Gastroesophageal sphincter (tissue), 4 donors: Measurements from ENCODE around the gene TMPRSS9. TPM values are rescaled to one million over a fixed set of nuclear protein-coding genes. Genes with fewer than 3 reads are reported as not detected.

ENCODE experiments used
- ATAC-seq: fragments of 150-250 bp; one replicate; pipeline ENCODE4 v1.9.1; 2016; ENCODE audit warnings: mild to moderate bottlenecking, moderate library complexity
- H3K27ac ChIP-seq, 4 donors: fragments of 200-600 bp; sonication (generic) in 3 of 4; 1 replicate in 3 of 4; 2 replicates in 1 of 4; pipeline ENCODE4 v1.5.1; 2016 to 2019
- H3K27me3 ChIP-seq: fragments of 200-600 bp; sonication (generic); one replicate; pipeline ENCODE4 v1.5.1; 2019
- H3K36me3 ChIP-seq, 2 donors: fragments of 200-600 bp; sonication (generic); one replicate each; pipeline ENCODE4 v1.5.1; 2019; ENCODE audit warnings: control low read depth in 1 of 2
- H3K4me1 ChIP-seq, 3 donors: fragments of 200-600 bp; sonication (generic); 1 replicate in 2 of 3; 2 replicates in 1 of 3; pipeline ENCODE4 v1.5.1; 2016 to 2019; ENCODE audit warnings: control low read depth in 2 of 3
- H3K4me3 ChIP-seq, 2 donors: fragments of 200-600 bp; sonication (generic); one replicate each; pipeline ENCODE4 v1.5.1; 2019; ENCODE audit warnings: mild to moderate bottlenecking in 1 of 2, moderate library complexity in 1 of 2
- H3K9me3 ChIP-seq, 3 donors: fragments of 200-600 bp; sonication (generic); one replicate each; pipeline ENCODE4 v1.5.1; 2017 to 2019; ENCODE audit warnings: control low read depth in 2 of 3
- CTCF ChIP-seq, 4 experiments: fragments of 200-600 bp in 2 of 4; fragments of 450-650 bp in 2 of 4; sonication (generic) in 1 of 4; IDR thresholded peaks; one replicate each; pipeline ENCODE4 v1.5.1; 2017 to 2019; ENCODE audit warnings: antibody characterized with exemption in 4 of 4, mild to moderate bottlenecking in 2 of 4, moderate library complexity in 2 of 4
- EP300 ChIP-seq: sonication (generic); formaldehyde crosslinking; IDR thresholded peaks from one replicate; pipeline ENCODE4 v1.6.1; 2017; ENCODE audit warnings: antibody characterized with exemption, mild to moderate bottlenecking
- POLR2A ChIP-seq, 2 donors: fragments of 450-650 bp; IDR thresholded peaks; one replicate each; pipeline ENCODE4 v1.6.1; 2017; ENCODE audit warnings: antibody characterized with exemption in 2 of 2, mild to moderate bottlenecking in 2 of 2, moderate library complexity in 1 of 2
- POLR2AphosphoS5 ChIP-seq: sonication (generic); formaldehyde crosslinking; IDR thresholded peaks from one replicate; pipeline ENCODE4 v1.6.1; 2017; ENCODE audit warnings: antibody characterized with exemption
- WGBS, 2 donors: methylation state at CpG; one replicate each; pipeline ENCODE4 v1.1.5; 2018; ENCODE audit warnings: low coverage in 1 of 2; 5-methylcytosine and 5-hydroxymethylcytosine counted together
- total RNA-seq, 4 donors: library from RNA; depleted of rRNA; stranded (reverse); fragments of >200 nt; gene quantifications; one replicate each; pipeline ENCODE4 v1.1.0, GENCODE V29; 2016

Gene TMPRSS9
- total RNA-seq, 4 donors from 2014 or later: 0.54 TPM; not detected in 3

GRCh38 chr19:2441096-2441752 is 81.2 kb downstream of the TMPRSS9 start:
- Histone ChIP-seq H3K9me3 (no peaks in the 10 kb centered on the region), H3K27ac (no peak overlapping the region), H3K27me3 (no peaks in the 10 kb centered on the region), H3K4me1 (no peaks in the 10 kb centered on the region), H3K4me3 (no peak overlapping the region), H3K36me3 (peaks cover 0 to 64% of the 10 kb centered on the region in 2 donors)
- 67 to 100% methylated on average over 2 to 3 of the region's 26 CpGs for WGBS, 2 donors
- no peak for ATAC-seq
- TF ChIP-seq POLR2AphosphoS5 (no peak), CTCF (IDR thresholded peaks at IDR 0.05) (no peak), POLR2A (IDR thresholded peaks at IDR 0.05) (no peak), EP300 (no peak)

DNA sequence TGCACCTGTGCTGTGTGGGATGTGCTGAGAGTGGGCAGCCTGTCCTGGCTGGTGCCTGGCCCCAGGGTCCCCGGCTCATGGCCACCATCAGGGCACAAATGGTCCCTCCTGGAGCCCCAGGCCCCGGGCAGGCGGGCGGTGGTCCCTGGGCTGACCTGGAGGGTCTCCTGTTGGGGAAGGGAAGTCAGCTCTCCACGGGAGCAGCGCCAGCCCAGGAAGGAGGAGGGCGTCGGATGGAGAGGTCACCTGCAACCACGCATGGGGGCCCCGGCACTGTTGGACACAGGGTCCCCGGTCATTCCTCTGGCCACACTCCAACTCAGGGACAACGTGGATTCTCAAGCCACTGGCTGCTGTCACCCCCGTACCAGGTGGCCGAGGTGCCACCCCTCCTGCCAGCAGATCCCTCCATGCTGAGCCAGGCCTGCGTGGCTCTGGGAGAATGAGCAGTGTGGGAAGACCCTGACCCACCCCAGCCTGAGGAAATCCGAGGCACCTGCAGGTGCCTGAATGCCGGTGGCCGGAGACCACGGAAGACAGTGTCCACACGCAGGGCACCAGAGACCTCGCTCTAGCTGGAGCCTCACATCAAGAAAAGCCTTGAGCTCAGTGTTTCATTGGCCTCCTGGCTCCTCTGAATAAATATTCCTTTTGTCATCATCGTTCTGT is 83.2 kb downstream of the TMPRSS9 start:
- no peak for ATAC-seq
- H3K36me3 ChIP-seq: peaks cover 0 to 45% of the 10 kb centered on the region in 2 donors
- H3K27ac ChIP-seq: no peak overlapping the region
- no peaks in the 10 kb centered on the region for H3K9me3 ChIP-seq
- whole genome bisulfite sequencing, 2 donors: 96% methylated on average over 5 of the region's 22 CpGs; no CpG with 5 or more reads in 1 of the 2 donors
- TF ChIP-seq EP300 (no peak), CTCF (IDR thresholded peaks at IDR 0.05) (no peak), POLR2AphosphoS5 (no peak)
- no peak overlapping the region for H3K4me3 ChIP-seq
- H3K4me1 ChIP-seq: no peaks in the 10 kb centered on the region
- H3K27me3 ChIP-seq: no peaks in the 10 kb centered on the region

DNA sequence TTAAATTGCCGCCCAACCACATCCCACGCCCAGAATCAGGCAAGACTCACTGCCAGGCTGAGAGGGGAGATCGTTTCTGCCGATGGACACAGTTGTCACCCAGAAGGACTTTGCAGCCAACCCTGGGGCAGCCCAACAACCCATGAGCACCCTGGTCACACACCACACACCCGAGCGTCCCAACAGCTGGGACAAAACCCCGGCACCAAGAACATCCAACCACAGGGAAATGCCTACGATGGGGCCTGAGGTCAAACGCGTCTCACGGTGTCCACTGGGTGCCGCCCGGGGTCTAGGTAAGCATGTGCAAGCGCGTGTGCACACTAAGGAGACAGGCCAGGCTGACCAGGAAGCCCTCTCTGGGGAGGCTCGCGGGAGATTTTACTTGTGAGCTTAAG is 83.7 kb downstream of the TMPRSS9 start:
- Histone ChIP-seq H3K27ac (no peak overlapping the region), H3K9me3 (no peaks in the 10 kb centered on the region), H3K36me3 (peaks cover 0 to 42% of the 10 kb centered on the region in 2 donors), H3K4me1 (no peaks in the 10 kb centered on the region), H3K4me3 (no peak overlapping the region), H3K27me3 (no peaks in the 10 kb centered on the region)
- 80 to 100% methylated on average over 1 of the region's 17 CpGs for WGBS, 2 donors
- no peak for TF ChIP-seq POLR2A (IDR thresholded peaks at IDR 0.05)
- TF ChIP-seq EP300: no peak
- no peak for TF ChIP-seq POLR2AphosphoS5
- no peak for TF ChIP-seq CTCF (IDR thresholded peaks at IDR 0.05)
- ATAC-seq: no peak

DNA sequence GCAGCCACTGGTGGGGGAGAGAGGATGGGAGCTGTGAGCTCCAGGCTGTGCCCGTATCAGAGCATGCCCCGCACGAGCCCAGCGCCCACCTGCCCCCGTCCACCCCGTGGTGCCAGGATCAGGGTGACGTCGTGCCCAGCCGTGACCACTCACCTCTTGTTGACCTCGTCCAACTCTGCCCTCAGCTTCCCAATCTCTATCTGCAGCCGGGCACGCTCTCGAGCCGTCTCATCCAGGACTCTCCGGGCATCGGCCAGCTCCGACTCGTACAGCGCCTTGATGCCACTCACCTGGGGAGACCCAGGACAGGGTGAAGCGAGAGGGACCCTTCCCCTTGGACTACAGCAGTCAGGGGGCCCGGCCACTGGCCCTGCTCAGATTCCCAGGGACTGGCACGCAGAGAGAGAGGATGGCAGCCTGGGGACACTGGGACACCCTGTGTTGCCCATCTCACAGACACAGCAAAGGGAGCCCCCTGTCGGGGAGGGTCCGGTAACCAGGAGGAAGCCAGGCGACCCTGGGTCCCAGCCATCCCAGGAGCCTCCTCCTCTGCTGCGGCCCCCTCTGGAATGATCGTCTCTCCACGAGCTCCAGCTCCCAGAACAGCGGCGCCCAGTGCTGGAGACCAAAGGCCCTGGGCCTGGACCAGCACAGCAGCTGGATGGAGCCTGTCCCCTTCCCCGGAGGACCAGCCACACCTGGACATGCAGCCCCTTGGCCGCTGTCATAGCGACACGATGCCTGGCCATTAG is 84.4 kb downstream of the TMPRSS9 start:
- H3K36me3 ChIP-seq: peaks cover 0 to 42% of the 10 kb centered on the region in 2 donors
- 80 to 82% methylated on average over 2 to 6 of the region's 34 CpGs for WGBS, 2 donors

More for the DNA sequence above, 84.4 kb downstream of the TMPRSS9 start:
- H3K4me1 ChIP-seq: no peaks in the 10 kb centered on the region
- no peak for TF ChIP-seq CTCF (IDR thresholded peaks at IDR 0.05)
- TF ChIP-seq EP300: no peak
- TF ChIP-seq POLR2A (IDR thresholded peaks at IDR 0.05): no peak
- no peak for TF ChIP-seq POLR2AphosphoS5
- H3K27ac ChIP-seq: no peak overlapping the region
- H3K27me3 ChIP-seq: no peaks in the 10 kb centered on the region
- no peak overlapping the region for H3K4me3 ChIP-seq
- ATAC-seq: no peak
- no peaks in the 10 kb centered on the region for H3K9me3 ChIP-seq
